HG02970 (cell line): ENCODE results near the gene STARD4.
A peak's percentile ranks its signal among the peaks of the same experiment; 100 is the strongest.

Source experiments
- ATAC-seq: cut with Tn5 transposase; IDR thresholded peaks from one replicate; pipeline ENCODE4 v1.9.1; 2021; ENCODE audit warnings: mild to moderate bottlenecking, moderate library complexity, moderate number of reproducible peaks; ENCODE audit not compliant: unreplicated experiment, low FRiP score

The STARD4 gene

GRCh38 chr5:111530298-111530740 is 18.0 kb upstream of the STARD4 start:
- ATAC-seq, result peak; percentile 75

- ATAC-seq, result no peak
Observed at GRCh38 chr5:111528056-111528455, 15.7 kb upstream of the STARD4 start.

GRCh38 chr5:111520908-111521307 is 8.6 kb upstream of the STARD4 start:
- no peak for ATAC-seq

GRCh38 chr5:111518777-111519176 is 6.4 kb upstream of the STARD4 start:
- ATAC-seq, result no peak

GRCh38 chr5:111517853-111518501 is 5.6 kb upstream of the STARD4 start:
- no peak for ATAC-seq

- ATAC-seq, result no peak
Observed at GRCh38 chr5:111514087-111514486, 1.8 kb upstream of the STARD4 start.

- no peak for ATAC-seq
Observed at GRCh38 chr5:111513131-111513520, 791 bp upstream of the STARD4 start.

- peak; percentile 5 for ATAC-seq
Observed at GRCh38 chr5:111511831-111512374, 432 bp downstream of the STARD4 start.

- no peak for ATAC-seq
Observed at GRCh38 chr5:111511174-111511830, 1.0 kb downstream of the STARD4 start.

GRCh38 chr5:111509119-111509518 is 3.2 kb downstream of the STARD4 start:
- ATAC-seq, result no peak

- ATAC-seq, result no peak
Observed at GRCh38 chr5:111507276-111507675, 5.1 kb downstream of the STARD4 start.

GRCh38 chr5:111505096-111505495 is 7.2 kb downstream of the STARD4 start:
- no peak for ATAC-seq

GRCh38 chr5:111502956-111503355 is 9.4 kb downstream of the STARD4 start:
- no peak for ATAC-seq

- ATAC-seq, result no peak
Observed at GRCh38 chr5:111498346-111498745, 14.0 kb downstream of the STARD4 start.

GRCh38 chr5:111495159-111495558 is 17.2 kb downstream of the STARD4 start:
- no peak for ATAC-seq

- no peak for ATAC-seq
Observed at GRCh38 chr5:111494355-111494999, 17.9 kb downstream of the STARD4 start.

GRCh38 chr5:111493031-111493430 is 19.3 kb downstream of the STARD4 start:
- ATAC-seq, result no peak

- ATAC-seq, result no peak
Observed at GRCh38 chr5:111488353-111488752, 24.0 kb downstream of the STARD4 start.

- no peak for ATAC-seq
Observed at GRCh38 chr5:111486926-111487325, 25.4 kb downstream of the STARD4 start.

GRCh38 chr5:111486055-111486454 is 26.3 kb downstream of the STARD4 start:
- no peak for ATAC-seq

GRCh38 chr5:111480346-111480745 is 32.0 kb downstream of the STARD4 start:
- ATAC-seq, result no peak
